LHCN-M2 (cell line): ENCODE results near the gene PTGR2. TPM values are rescaled to one million over a fixed set of nuclear protein-coding genes. Genes with fewer than 3 reads are reported as not detected.
"Not testable (repeated sequence)": the region's sequence is repeated elsewhere in the genome, so short reads cannot be mapped to it uniquely, and the experiment has no call there.

Experiments used
- DNase-seq: peaks from one replicate; pipeline ENCODE4 v3.0.0-alpha.2; 2012; ENCODE audit warnings: low read depth
- polyA plus RNA-seq: library from polyadenylated mRNA; unstranded; fragments of >200 nt; gene quantifications from one replicate; pipeline ENCODE4 v1.2.1, GENCODE V29; 2012; ENCODE audit warnings: missing spikeins
- total RNA-seq: library from RNA; depleted of rRNA; stranded (reverse); fragments of >200 nt; gene quantifications from 2 replicates; pipeline ENCODE4 v1.2.3, GENCODE V29; 2014; rRNA removed

Gene PTGR2
- 9.0 and 18.9 TPM in 2 replicates for total RNA-seq
- 2.3 TPM for polyA plus RNA-seq

DNA sequence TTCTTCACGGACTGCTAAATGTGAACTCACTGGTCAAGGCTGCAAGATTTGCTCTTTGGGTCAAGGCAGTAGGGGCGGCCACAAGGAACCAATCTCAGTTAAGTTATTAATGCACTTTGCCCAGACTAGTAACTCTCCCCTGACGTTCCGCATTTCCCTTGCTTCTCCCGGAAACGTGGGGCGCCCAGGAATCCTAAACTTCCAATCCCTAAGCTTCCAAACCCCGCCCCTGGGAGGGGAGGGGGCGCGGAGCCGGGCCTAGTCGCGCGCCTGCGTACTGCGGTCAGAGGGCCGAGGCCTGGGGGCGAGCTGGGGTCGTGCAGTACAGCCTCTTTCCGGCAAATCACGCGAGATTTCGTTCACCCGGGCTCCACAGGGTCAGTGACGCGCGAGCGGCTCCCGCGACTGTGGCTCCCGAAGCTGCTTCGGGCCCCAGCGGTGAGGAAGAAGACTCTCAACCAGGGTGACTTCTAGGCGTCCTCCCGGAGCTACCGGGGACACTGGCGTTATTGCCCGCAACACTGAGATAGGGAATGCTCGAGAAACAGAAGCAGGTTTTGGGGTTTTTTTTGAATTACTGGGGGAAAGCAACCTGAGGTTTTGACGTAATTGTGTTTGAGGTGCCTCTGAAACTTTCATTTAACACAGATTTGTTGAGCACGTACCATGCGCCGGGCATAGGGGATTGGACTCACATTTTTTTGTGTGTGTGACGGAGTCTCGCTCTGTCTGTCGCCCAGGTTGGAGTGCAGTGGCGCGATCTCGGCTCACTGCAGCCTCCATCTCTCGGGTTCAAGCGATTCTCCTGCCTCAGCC is at the start of gene PTGR2:
Gene PTGR2, plus strand, starts transcription at position 265 of the 816 bp plus-strand sequence. CDS start 7,032 bp downstream, outside the sequence.
- DNase-seq = peak; percentile 96

DNA sequence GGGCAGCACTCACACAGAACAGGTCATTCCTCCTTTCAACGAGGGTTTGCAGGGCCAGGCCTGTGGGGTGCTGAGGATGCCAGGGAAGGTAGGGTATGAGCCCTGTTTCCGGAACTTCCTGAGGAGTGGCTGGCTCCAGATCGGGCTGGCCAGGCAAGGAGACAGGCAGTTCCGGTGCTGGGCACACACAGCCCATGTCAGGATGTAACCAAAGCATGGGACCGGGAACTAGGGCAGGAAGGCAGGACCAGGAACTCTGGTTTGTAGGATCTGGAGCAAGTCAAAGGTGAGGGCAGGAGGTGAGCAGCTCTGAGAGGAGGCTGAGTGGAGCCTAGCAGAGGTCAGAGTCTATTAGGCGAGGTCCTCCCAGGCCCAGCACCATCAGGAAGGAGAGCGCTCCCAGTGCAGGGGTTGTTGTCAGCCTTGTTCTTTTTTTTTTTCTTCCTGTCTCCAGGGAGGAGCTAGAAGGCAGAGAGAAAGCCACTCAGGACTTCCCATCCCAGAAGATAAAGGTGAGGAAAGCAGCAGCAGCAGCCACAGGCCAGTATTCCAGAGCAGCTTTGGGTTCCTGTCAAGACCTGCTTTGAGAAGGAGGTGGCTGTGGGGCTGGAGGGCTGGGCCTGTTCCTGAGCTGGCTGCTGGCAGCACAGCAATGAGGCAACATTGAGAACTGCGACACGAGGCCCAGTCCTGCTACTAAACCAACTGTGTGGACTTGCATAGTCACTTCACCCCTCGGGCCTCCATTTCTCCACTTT is 49.0 kb upstream of the PTGR2 start:
- no peak for DNase-seq

DNA sequence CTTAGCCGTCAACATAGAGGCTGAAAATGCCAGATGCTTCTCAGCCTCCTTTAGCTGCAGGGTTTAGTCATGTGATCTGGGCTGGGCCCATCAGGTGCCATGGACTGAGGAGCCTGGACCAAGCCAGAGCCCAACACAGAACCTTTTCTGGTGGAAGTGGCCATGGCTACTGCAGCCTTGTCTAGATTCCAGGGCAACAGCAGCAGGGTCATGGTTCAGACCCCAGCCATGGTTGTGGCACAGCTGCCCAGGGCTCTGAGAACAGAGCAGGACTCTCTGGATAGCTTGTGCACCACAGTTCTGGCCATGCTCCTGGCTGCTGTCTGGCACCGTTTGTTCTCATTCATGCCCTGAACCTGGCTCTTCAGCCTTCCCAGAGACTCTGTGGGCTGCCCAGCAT is 47.0 kb upstream of the PTGR2 start:
- DNase-seq = no peak

DNA sequence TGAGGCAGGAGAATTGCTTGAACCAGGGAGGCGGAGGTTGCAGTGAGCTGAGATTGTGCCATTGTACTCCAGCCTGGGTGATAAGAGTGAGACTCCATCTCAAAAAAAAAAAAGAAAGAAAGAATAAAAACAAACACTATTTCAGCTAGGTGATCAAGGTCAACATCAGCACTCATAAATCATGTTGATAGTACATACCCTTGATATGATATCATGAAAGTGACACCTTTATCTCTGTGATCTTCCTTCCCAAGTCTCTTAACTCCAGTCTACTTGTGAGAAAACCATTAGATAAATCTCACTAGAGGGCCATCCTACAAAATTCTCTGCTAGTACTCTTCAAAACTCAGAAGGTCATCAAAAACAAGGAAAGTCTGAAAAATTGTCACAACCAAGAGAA is 44.2 kb upstream of the PTGR2 start:
- DNase-seq = no peak

DNA sequence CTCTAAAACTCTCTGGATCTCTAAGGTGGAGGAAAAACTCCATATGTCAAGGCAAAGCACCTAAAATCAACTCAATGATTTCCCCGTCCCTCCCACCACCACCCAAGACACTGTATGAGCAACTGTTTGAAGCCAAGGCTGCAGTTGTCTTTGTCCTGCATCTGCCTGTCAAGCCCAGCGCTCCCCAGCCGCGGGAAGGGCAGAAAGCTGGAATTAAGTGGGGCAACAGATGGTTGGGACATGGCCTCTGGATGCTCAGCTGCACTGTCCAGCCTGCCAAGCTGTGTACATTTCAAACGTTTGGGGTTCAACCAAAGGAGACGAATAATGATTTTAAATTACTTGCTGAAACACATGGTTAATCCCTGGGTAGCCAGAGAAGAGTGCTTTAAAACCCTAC is 42.2 kb upstream of the PTGR2 start:
- DNase-seq = peak; percentile 81

DNA sequence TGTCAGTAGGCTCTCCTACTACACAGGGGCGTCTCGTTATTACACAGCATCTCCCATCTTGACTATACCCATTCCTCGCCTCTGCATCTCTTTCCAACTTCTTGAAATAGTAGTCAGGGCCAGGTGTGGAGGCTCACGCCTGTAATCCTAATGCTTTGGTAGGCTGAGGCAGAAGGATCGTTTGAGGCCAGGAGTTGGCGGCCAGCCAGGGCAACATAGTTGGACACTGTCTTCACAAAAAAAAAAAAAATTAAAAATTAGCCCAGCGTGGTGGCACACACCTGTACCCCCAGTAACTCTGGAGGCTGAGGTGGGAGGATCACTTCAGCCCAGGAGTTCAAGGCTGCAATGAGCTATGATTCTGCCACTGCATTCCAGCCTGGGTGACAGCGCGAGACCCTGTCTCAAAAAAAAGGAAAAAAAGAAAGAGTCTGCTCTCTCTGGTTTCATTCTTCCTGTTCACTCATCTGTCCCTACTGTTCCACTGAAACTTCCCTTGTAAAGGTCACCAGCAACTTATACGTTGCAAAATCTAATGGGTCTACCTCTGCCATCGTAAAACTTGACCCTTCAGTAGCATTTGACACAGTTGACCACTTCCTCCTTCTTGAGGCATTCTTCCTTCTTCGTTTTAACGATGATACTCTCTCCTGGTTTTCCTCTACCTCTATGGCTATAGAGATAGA is 41.0 kb upstream of the PTGR2 start:
- DNase-seq = no peak

DNA sequence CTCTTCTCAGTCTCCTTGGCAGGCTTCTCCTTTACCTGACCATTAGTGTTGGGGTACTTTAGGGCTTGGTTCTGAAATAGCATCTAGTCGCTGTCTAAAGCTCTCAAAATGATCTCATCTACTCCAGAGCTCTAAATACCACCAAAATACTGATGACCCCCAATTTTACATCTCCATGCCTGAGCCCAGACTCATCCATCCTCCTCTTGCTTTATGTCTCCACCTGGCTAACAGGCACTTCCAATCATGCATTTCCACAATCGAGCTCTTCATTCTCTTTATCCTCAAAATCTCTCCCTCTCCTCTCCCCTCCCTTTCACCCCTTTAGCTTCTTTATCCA is 40.5 kb upstream of the PTGR2 start:
- DNase-seq = no peak

DNA sequence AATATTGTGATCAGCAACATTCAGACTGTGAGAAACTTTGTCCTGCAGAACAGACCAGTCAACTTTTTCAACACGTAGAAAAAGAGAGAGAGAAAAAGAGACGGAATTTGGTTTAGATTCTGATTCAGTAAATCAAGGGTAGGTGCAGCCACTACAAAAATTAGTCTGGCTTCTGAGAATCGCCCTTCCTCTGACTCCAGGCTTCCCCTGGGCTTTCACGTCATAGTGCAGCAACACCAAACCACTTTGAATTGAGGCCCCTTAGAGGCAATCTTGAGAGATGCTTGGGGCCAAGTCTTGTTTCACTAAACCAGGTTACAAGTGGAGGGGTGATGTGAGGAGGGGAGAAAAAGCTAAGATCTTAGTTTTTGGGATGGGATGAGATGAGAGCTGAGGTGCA is 37.5 kb upstream of the PTGR2 start:
- no peak for DNase-seq

DNA sequence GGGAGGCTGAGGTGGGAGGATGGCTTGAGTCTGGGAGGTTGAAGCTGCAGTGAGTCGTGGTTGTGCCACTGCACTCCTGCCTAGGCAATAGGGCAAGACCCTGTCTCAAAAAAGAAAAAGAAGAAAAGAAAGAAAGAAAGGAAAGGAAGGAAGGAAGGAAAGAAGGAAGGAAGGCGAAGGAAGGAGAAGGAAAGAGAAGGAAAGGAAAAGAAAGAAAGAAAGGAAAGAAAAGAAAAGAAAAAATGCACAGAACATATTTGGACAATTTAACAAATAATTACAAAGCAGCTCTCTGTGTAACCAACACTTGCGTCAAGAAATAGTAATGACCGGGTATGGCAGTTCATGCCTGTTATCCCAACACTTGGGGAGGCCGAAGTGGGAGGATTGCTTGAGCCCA is 35.8 kb upstream of the PTGR2 start:
- no peak for DNase-seq

DNA sequence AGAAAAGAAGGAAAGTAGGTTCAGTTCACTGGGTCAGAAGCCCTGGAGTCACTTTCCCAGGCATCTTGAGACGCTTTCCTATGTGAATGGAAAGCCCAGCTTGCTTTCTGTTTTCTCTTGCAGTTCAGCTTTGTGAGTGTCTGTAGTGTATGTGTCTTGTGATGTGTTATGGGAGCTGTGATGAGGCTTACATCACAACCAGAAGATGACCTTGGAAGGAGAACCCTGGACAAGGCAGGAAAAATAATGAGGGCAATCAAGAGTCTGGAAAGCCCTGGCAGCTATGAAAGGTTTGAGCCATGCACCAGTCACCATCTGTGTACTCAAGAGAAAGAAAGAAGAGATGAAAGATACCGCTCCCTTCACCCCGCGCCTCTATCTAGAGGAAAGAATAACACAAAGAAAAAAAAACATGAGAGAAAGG is 35.2 kb upstream of the PTGR2 start:
- DNase-seq = no peak

DNA sequence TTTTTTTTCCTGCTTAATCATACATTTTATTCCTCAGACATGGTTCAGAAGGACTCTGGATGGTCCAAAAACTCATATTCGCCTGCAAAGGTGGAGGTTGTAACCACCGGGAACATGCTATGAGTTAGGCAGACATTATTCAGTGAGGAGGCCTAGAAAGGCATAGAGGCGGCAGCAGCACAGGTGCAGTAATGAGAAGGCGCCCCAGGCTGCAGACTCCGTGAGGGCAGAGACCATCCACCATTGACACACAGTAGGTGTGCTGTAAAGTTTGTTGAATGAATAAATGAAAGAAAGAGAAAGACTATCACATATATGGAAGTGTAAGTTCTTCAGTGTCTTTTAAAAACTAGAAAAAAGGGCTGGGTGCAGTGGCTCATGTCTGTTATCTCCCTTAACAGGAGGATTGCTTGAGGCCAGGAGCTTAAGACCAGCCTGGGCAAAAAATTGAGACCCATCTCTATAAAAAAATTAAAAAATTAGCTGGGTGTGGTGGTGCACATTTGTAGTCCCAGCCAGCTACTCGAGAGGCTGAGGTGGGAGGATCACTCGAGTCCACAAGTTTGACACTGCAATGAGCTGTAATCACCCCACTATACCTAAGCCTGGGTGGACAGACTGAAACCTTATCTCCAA is 34.5 kb upstream of the PTGR2 start:
- no peak for DNase-seq

DNA sequence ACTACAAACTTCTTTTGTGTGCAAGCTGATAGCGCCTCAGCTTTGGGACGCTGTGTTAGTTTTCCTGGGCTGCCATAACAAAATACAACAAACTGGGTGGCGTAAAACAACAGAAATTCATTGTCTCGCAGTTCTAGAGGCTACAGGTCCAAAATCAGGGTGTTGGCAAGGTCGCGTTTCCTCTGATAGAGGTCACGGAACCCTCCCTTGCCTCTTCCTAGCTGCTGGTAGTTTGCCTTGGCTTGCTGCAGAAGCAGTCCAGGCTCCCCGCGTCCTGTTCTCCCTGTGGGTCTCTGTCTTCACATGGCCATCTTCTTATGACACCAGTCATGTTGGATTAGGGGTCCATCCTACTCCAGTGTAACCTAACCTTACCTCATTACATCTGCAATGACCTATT is 32.8 kb upstream of the PTGR2 start:
- DNase-seq = no peak

DNA sequence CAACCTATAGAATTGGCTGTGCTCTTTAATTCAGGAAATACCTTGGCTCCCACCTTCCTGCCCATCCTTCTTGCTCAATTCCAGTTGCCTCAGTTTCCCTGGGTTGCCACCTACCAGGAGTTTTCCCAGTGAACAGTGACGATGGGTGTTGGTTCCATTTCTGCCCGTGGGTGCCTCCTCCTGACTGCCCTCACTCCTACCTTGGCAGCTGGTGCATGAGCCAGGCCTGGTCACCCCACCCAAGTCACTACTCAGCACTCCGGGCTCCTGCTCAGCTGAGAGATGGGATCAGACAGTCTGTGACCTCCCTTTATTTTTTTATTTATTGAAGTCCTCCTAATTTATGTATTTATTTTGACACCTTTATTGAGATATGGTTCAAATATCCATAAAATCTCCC is 31.0 kb upstream of the PTGR2 start:
- DNase-seq = no peak

DNA sequence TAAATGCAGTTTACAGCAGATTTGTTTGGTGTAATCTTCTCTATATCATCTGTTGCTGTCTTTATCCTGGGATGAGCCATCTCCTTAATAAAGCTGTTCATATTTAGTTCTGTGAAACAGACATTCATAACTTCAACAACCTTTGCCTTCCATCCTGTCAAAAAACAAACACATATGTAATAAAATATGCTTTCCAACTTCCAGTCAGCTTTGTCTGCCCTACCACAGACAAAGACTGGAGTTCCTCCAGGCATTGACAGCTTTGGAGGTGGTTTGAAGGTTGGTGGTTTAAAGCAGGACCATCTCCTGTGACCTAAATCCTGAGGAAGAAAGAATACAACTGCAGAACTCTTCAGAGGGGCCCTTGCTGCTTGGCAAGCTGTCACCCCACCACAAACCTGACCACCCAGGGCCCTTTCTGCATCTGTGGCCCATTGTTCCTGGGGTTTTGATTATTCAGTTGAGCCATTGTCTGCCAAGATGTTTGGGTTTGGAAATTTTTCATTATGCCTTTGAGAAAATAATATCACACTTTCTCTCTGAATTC is 28.2 kb upstream of the PTGR2 start:
- no peak for DNase-seq

DNA sequence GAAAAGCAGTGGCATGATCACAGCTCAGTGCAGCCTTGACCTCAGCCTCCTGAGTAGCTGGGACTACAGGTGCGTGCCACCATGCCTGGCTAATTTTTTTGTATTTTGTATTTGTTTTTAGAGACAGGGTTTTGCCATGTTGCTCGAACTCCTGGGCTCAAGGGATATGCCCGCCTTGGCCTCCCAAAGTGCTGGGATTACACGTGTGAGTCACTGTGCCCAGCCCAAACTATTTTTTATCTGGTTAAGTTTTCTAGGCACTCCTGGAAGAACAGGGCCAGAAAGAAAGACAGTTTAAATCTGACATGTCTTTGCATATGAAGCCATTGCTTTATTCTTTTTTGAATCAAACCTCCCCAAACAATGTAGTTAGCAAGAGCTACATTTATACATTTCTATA is 27.5 kb upstream of the PTGR2 start:
- peak; percentile 46 for DNase-seq

DNA sequence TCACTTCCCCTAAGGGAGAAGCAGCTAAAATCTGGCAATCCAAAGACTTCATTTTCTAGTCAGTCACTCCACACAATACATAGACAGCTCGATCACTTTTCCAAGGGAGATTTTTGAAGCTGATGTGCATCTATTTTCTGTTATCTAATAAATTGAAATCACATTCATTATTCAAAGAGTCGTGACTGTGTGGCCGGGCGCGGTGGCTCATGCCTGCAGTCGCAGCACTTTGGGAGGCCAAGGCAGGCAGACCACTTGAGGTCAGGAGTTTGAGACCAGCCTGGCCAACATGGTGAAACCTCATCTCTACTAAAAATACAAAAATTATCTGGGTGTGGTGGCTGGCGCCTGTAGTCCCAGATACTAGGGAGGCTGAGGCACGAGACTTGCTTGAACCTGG is 27.1 kb upstream of the PTGR2 start:
- DNase-seq = no peak

DNA sequence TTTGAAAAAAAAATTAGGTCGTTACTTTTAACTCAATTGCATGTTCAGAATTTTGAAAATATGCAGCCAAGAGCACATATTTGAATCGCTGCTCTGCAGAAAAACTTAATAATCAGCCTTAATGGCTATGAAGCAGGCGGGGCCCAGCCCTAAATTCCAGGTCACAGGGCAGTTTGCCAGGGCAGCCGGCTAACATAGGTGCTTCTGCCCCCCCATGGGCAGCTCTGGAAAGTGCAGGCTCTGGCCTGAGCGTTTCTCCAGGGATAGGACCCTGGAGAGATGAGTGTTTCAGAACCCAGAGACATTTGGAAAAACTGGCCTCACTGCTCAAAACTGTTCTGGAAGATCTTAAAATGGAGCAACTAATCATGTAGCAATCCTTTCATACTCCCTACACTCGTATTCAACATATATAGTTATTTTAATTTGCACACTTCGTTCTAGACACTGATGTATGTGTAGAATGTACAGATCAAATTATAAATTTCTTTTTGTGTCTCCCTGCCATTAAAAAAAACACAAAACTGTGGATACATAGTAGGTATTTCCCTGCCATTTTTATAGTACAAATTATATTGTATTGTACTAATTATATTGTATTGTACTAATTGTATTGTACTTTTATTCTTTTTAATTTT is 26.0 kb upstream of the PTGR2 start:
- peak; percentile 83 for DNase-seq

DNA sequence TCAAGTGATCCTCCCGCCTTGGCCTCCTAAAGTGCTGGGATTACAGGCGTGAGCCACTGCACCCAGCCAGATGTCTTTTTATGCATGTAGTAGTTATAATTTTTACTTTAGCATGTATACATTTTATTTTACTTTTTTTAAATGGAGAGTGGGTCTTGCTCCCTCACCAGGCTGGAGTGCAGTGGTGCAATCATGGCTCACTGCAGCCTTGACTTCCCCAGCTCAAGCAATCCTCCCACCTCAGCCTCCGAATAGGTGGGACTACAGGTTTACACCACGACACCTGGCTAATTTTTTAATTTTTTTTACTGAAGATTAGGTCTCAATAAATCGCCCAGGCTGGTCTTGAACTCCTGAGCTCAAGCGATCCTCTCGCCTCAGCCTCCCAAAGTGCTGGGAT is 24.4 kb upstream of the PTGR2 start:
- not testable (repeated sequence) for DNase-seq

DNA sequence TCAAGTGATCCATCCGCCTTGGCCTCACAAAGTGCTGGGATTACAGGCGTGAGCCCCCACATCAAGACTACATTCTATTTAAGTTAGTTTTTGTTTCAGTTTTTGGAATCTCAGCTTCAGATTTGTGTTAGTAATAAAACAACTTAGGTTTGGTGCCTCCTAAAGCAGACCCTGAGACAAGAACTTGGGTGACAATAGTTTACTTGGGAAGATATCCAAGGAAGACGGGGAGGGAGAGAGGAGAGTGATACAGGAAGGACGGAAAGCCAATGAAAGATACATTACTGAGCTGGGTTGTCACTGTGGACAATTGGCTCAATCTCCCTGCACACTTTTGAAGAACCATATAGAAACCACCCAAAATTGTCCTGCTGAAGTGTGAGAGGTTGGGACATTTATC is 22.6 kb upstream of the PTGR2 start:
- no peak for DNase-seq

DNA sequence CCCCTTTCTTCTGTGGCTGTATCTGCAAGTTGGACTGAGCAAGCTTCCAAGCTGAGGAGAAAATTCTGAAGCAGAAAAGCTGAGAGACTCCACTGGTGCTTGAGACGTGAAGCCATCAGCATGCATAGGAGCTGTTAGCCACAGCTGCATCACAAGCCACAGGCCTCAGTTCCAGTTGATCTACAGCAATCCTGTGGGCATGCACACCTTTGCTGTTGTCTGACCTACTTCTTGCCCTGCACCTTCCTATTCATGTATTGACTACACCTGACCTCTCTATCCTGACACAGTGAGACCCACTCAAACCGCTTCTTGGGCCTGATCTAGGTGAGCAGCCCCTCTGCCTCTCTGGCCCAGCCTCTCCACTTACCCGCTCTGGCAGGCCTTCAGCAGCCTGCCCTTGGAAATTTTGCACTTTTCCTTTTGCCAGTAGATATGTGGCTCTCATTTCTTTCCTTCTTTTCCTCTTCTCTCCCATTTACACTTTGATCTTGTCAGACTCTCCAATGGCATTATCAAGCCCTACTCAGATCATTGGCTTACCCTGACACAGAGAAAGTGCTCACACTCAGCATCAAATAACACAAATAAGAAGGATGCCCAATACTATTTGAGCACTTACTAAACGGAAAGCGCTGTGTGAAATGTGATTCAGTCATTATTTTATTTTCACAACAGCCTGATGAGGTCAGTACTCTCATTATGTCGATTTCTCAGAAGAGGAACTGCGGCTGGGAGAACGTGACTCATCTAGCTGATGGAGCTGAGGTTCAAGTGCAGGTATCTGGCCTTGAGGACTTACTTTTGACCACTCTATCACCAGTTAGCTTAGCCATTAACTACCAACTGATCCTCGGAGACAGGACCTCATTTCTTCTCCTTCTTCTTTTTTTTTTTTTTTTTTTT is 21.9 kb upstream of the PTGR2 start:
- DNase-seq = peak; percentile 80
